Effector CD4-positive, alpha-beta T cell (primary cell): ENCODE results near the gene ACTN2.
A peak's percentile ranks its signal among the peaks of the same experiment; 100 is the strongest.

Source experiments
- DNase-seq: peaks from one replicate; pipeline ENCODE4 v3.0.0-alpha.2; 2020

Gene ACTN2

DNA sequence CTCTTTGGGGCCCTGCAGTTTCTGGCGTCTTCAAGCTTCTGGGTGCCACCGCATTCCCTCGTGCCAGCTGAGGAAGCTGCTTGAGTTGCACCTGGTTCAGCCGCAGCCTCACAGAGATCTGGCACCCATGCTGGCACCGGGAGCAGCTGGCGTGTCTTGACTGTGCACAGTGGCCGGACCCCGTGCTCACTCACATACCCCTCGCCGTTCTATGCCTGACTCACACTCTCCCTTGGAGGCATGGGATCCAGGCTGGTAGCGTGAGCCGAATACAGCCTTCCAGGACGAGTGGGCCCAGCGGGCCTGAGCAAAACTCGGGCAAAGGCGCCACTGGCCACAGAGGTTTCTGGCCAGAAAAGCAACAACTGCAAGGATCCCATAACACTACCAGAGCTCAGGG is 100.2 kb downstream of the ACTN2 start:
- no peak for DNase-seq

DNA sequence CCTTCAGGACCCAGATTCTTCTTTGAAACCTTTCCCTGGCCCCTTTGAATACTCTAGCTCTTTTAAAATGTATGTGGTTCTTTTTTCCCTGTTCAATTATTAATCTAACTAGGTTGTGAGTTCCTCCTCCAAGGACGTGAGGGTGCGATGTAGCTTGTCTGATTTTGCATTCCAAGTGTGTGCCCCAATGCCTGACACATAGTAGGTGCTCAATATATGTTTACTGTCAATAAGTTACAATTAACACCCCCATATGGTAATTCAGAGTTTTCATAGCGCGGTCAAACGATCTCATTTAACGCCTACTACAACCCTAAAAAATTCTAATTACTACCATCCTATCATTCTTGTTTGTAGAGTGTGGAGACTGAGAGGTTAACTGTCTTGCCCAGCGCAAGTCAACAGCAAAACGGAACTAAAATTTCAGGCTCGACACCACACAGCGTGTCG is 108.3 kb downstream of the ACTN2 start:
- DNase-seq, result no peak

GRCh38 chr1:236795035-236795756 is 108.9 kb downstream of the ACTN2 start, which contains the start of gene MTR:
MTR (plus strand) TSS chr1:236795292; CDS start chr1:236795704, 412 bp downstream.
- DNase-seq, result peak; percentile 94

- no peak for DNase-seq
Observed at GRCh38 chr1:236795757-236796667, 109.7 kb downstream of the ACTN2 start.

GRCh38 chr1:236799001-236799400 is 112.7 kb downstream of the ACTN2 start:
- DNase-seq, result no peak

DNA sequence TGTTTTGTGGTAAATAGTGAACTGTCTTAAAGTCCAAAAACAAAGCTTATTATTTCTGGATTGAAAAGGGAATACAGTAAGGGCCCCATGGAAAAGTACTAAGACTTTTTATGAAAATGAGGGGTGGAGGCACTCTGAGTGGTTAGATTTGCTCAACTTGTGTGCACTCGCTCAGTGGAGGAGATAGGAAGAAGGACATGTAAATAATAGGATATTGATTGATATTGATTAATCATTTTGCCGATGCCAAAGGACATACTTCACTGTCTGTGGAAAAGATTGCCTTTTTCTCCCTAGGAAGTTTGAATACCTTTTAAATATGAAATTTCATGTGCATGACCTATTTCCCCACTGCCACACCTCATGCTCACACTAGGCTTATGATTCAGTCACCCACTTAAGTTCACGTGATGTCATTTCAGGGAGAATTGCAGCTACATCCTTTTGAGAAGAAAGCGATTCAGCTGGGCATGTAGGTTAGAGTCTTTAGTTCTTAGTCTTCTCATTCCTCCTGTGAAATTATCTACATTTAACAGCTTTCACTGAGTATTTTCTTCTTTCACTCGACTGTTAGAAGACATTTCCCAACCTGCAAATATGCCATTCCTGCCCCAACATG is 113.8 kb downstream of the ACTN2 start:
- DNase-seq, result no peak

GRCh38 chr1:236800623-236801022 is 114.3 kb downstream of the ACTN2 start:
- no peak for DNase-seq

- DNase-seq, result no peak
Observed at GRCh38 chr1:236802264-236802663, 116.0 kb downstream of the ACTN2 start.

- DNase-seq, result no peak
Observed at GRCh38 chr1:236806634-236807033, 120.3 kb downstream of the ACTN2 start.

GRCh38 chr1:236808005-236808404 is 121.7 kb downstream of the ACTN2 start:
- DNase-seq, result no peak

GRCh38 chr1:236808564-236809130 is 122.3 kb downstream of the ACTN2 start:
- DNase-seq, result no peak

DNA sequence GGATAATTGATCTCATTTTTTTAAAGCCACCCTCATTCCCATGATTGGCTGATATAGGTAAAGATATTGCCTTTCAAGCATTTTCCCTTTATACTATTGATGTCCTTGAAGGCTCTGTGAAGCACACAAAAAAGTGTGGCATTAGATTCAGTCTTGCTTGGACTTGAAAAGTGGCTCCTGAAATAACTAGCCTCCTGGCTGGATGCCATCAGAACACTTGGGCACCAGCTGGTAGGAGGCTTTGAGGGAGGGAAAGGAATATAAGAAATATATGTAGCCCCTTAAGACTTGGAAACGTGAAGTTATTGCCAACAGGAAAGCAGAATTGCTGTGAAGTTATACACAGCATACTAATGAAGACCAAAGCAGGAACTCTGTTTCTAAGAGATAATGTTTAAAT is 122.8 kb downstream of the ACTN2 start:
- no peak for DNase-seq

- no peak for DNase-seq
Observed at GRCh38 chr1:236810018-236810417, 123.7 kb downstream of the ACTN2 start.

- DNase-seq, result no peak
Observed at GRCh38 chr1:236812334-236813030, 126.2 kb downstream of the ACTN2 start.
